Stomach (tissue), 4 donors: ENCODE data around the gene PSEN1.

Experiments used
- CTCF ChIP-seq, 7 experiments: fragments of 450-650 bp in 4 of 7; fragments of 200-600 bp in 3 of 7; sonication (generic) in 3 of 7; IDR thresholded peaks; one replicate each; pipeline ENCODE4 v1.5.1; 2016 to 2019; ENCODE audit warnings: antibody characterized with exemption in 7 of 7, control low read depth in 2 of 7, mild to moderate bottlenecking in 1 of 7
- EP300 ChIP-seq: sonication (generic); formaldehyde crosslinking; IDR thresholded peaks from one replicate; pipeline ENCODE4 v1.6.1; 2017; ENCODE audit warnings: antibody characterized with exemption
- POLR2AphosphoS5 ChIP-seq, 3 donors: sonication (generic); formaldehyde crosslinking; IDR thresholded peaks; one replicate each; pipeline ENCODE4 v1.6.1; 2016; ENCODE audit warnings: antibody characterized with exemption in 3 of 3

DNA sequence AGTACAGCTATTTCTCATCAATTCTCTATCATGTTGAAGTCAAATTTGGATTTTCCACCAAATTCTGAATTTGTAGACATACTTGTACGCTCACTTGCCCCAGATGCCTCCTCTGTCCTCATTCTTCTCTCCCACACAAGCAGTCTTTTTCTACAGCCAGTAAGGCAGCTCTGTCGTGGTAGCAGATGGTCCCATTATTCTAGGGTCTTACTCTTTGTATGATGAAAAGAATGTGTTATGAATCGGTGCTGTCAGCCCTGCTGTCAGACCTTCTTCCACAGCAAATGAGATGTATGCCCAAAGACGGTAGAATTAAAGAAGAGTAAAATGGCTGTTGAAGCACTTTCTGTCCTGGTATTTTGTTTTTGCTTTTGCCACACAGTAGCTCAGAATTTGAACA, 83.8 kb downstream of the PSEN1 start:
- no peak for TF ChIP-seq POLR2AphosphoS5 (IDR thresholded peaks at IDR 0.05)
- TF ChIP-seq CTCF (IDR thresholded peaks at IDR 0.05), result no peak
- no peak for TF ChIP-seq EP300
